ENCODE results near the gene KANK3. TPM values are rescaled to one million over a fixed set of nuclear protein-coding genes. Genes with fewer than 3 reads are reported as not detected.
"Not testable (repeated sequence)": the region's sequence is repeated elsewhere in the genome, so short reads cannot be mapped to it uniquely, and the experiment has no call there.

The KANK3 gene
- total RNA-seq, 4 donors from 2014 or later, result 4.1 to 36.6 (median 24.8) TPM

DNA sequence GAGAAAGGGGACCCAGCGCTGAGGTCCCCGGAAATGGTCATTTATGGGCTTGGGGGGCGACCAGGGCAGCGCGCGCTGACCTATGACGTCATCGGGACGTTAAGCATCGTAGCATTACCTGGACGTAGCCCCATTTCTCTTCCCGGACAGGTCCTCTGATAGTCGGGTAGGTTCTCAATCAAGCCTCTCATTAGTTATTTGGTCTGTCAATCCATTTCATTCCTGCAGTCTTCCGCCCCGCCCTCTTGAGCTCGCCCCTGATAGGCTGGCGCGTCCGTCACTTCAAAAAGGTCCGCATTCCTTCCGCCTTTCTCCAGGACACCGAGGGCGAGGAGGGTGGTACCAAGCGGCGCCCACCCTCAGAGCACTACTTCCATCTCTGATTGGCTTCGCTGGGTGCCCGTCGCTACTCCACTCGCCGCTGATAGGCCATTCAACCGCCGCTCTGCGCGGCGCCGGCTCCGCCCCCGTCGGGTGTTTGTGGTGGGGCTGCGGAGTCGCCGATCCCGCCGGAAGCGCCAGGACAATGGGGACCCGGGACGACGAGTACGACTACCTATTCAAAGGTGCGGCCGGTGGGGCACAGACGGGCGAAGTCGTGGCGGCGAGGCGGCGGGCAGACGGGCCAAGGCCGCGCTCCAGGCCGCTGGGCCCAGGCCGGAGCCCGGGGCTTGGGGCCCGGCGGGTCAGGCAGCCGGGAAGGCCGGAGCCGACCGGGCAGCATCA is 47.0 kb upstream of the KANK3 start, which contains the start of gene RAB11B:
Gene RAB11B (plus strand): TSS at position 470 of the 726 bp plus-strand sequence. CDS start 57 bp downstream, at position 527.
- Histone ChIP-seq H3K27ac (peak within 1 kb of the TSS; percentile 100), H3K4me1 (peaks cover 0 to 17% of the 10 kb centered on the region in 2 donors), H3K4me3 (peak within 1 kb of the TSS; percentile 67 to 100), H3K9me3 (no peaks in the 10 kb centered on the region), H3K36me3 (no peaks in the 10 kb centered on the region), H3K27me3 (no peaks in the 10 kb centered on the region)
- TF ChIP-seq, protein P1, sequence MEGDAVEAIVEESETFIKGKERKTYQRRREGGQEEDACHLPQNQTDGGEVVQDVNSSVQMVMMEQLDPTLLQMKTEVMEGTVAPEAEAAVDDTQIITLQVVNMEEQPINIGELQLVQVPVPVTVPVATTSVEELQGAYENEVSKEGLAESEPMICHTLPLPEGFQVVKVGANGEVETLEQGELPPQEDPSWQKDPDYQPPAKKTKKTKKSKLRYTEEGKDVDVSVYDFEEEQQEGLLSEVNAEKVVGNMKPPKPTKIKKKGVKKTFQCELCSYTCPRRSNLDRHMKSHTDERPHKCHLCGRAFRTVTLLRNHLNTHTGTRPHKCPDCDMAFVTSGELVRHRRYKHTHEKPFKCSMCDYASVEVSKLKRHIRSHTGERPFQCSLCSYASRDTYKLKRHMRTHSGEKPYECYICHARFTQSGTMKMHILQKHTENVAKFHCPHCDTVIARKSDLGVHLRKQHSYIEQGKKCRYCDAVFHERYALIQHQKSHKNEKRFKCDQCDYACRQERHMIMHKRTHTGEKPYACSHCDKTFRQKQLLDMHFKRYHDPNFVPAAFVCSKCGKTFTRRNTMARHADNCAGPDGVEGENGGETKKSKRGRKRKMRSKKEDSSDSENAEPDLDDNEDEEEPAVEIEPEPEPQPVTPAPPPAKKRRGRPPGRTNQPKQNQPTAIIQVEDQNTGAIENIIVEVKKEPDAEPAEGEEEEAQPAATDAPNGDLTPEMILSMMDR (IDR thresholded peaks at IDR 0.05), result no peak
- TF ChIP-seq POLR2A (IDR thresholded peaks at IDR 0.05), result peak; percentile 41 to 83
- peak; percentile 100 for DNase-seq
- intact Hi-C loops (cut with DNase I; ENCODE audit: low total_unique reads), result no loop called here

DNA sequence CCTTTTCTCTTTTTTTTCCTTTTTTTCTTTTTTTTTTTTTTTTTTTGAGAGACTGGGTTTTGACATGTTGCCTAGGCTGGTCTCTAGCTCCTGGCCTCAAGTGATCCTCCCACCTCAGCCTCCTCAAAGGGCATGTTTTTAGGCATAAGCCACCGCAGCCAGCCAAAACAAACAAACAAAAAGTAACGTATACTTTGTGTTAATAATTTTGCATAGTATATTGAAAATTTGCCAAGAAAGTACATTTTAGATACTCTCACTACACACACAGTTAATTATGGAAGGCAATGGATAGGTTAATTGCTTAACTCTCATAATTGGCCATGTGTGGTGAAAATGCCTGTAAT is 45.5 kb upstream of the KANK3 start:
- H3K4me1 ChIP-seq, result peaks cover 0 to 17% of the 10 kb centered on the region in 2 donors
- intact Hi-C loops (cut with DNase I; ENCODE audit: low total_unique reads), result no loop called here
- H3K27ac ChIP-seq, result peak overlapping the region in 1 of 2 donors; percentile 89
- H3K4me3 ChIP-seq, result no peak overlapping the region
- no peaks in the 10 kb centered on the region for H3K9me3 ChIP-seq
- no peak for DNase-seq
- no peaks in the 10 kb centered on the region for H3K36me3 ChIP-seq
- no peaks in the 10 kb centered on the region for H3K27me3 ChIP-seq
- no peak for TF ChIP-seq POLR2A (IDR thresholded peaks at IDR 0.05)
- TF ChIP-seq, protein P1 (IDR thresholded peaks at IDR 0.05), result no peak

DNA sequence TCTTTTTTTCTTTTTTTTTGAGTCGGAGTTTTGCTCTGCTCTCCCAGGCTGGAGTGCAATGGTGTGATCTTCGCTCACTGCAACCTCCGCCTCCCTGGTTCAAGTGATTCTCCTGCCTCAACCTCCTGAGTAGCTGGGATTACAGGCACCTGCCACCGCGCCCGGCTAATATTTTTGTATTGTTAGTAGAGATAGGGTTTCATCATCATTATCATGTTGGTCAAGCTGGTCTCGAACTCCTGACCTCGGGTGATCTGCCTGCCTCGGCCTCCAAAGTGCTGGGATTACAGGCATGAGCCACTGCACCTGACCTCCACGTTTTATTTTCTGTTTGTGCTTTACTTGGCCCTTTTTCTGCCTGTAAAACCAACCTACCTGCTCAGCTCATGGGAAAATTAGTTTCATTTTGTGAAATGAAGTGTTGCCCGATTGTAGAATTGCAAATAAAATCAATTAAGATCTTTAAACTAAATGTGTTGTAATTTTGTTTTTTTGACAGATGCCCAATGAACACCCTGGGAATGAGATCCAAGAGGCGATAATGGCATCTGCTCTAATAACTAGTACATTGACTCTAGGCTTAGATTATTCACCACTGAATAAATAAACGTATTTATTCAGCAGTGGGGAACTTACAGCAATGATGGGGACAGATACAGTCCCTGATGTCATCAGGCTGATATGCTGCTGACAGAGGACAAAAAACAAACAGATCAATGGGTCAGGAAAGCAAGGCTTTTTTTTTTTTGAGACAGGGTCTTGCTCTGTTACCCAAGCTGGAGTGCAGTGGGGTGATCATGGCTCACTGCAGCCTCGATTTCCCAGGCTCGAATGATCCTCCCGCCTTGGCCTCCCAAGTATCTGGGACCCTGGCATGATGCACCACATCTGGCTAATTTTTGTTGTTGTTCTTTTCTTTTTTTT is 44.9 kb upstream of the KANK3 start:
- intact Hi-C loops (cut with DNase I; ENCODE audit: low total_unique reads), result no loop called here
- Histone ChIP-seq H3K9me3 (no peaks in the 10 kb centered on the region), H3K4me3 (no peak overlapping the region), H3K4me1 (peaks cover 0 to 14% of the 10 kb centered on the region in 2 donors), H3K36me3 (no peaks in the 10 kb centered on the region), H3K27ac (no peak overlapping the region), H3K27me3 (no peaks in the 10 kb centered on the region)
- TF ChIP-seq, protein P1 (IDR thresholded peaks at IDR 0.05), result no peak
- TF ChIP-seq POLR2A (IDR thresholded peaks at IDR 0.05), result no peak
- DNase-seq, result no peak

DNA sequence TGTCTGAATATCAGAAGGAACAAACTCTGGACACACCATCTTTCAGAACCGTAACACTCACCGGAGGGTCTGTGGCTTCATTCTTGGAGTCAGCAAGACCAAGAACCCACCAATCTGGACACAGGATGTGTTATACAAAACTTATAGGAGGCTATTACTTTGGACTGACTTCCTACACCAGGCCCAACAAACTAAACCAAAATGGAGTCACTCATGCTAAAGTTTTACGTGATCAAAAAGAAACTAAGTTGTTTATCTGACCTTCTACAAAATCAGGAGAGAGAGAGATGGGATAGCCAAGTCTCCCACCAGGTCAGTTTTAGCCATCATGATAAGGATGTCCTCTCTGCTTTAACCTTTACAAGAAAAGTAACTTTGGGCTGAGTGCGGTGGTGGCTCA is 43.9 kb upstream of the KANK3 start:
- H3K27me3 ChIP-seq, result no peaks in the 10 kb centered on the region
- no peak overlapping the region for H3K27ac ChIP-seq
- TF ChIP-seq, protein P1 (IDR thresholded peaks at IDR 0.05), result no peak
- DNase-seq, result no peak
- no peaks in the 10 kb centered on the region for H3K36me3 ChIP-seq
- H3K4me1 ChIP-seq, result peaks cover 0 to 10% of the 10 kb centered on the region in 2 donors
- intact Hi-C loops (cut with DNase I; ENCODE audit: low total_unique reads), result no loop called here
- no peaks in the 10 kb centered on the region for H3K9me3 ChIP-seq
- no peak overlapping the region for H3K4me3 ChIP-seq

DNA sequence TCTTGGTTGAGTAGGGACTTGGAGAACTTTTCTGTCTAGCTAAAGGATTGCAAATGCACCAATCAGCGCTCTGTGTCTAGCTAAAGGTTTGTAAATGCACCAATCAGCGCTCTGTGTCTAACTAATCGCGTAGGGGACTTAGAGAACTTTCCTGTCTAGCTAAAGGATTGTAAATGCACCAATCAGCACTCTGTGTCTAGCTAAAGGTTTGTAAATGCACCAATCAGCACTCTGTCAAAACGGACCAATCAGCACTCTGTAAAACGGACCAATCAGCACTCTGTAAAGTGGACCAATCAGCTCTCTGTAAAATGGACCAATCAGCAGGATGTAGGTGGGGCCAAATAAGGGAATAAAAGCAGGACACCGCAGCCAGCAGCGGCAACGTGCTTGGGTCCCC is 43.4 kb upstream of the KANK3 start:
- H3K27me3 ChIP-seq; DNase-seq; H3K36me3 ChIP-seq; H3K4me1 ChIP-seq; H3K9me3 ChIP-seq; H3K27ac ChIP-seq; intact Hi-C loops (cut with DNase I; ENCODE audit: low total_unique reads); H3K4me3 ChIP-seq: not testable (repeated sequence)

DNA sequence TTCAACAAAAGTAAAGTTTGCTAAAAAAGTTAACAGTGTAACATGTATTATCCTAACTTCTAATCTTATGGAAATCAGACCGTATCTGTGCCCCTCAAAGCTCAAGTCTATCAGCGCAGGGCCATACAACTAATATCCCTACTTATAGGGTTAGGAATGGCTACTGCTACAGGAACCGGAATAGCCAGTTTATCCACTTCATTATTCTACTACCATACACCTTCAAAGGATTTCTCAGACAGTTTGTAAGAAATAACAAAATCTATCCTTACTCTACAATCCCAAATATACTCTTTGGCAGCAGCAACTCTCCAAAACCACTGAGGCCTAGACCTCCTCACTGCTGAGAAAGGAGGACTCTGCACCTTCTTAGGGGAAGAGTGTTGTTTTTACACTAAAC is 42.5 kb upstream of the KANK3 start:
- H3K36me3 ChIP-seq; H3K27ac ChIP-seq; H3K4me1 ChIP-seq; H3K27me3 ChIP-seq; DNase-seq; H3K4me3 ChIP-seq; intact Hi-C loops (cut with DNase I; ENCODE audit: low total_unique reads); H3K9me3 ChIP-seq: not testable (repeated sequence)

DNA sequence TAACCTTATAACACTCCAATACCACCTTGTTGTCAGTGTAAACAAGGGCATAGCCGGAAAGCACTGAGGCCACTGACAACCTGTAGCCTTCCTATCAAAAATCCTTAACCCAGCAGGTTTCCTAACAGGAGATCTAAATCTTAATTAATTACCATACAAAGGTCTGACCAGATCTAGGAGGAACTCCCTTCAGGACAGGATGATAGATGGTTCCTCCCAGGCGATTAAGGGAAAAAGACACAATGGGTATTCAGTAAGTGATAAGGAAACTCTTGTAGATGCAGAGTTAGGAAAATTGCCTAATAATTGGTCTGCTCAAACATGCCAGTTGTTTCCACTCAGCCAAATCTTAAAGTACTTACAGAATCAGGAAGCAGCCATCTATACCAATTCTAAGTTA is 42.0 kb upstream of the KANK3 start:
- H3K36me3 ChIP-seq; H3K4me1 ChIP-seq; H3K9me3 ChIP-seq; H3K27ac ChIP-seq; DNase-seq; H3K4me3 ChIP-seq; H3K27me3 ChIP-seq; intact Hi-C loops (cut with DNase I; ENCODE audit: low total_unique reads): not testable (repeated sequence)

DNA sequence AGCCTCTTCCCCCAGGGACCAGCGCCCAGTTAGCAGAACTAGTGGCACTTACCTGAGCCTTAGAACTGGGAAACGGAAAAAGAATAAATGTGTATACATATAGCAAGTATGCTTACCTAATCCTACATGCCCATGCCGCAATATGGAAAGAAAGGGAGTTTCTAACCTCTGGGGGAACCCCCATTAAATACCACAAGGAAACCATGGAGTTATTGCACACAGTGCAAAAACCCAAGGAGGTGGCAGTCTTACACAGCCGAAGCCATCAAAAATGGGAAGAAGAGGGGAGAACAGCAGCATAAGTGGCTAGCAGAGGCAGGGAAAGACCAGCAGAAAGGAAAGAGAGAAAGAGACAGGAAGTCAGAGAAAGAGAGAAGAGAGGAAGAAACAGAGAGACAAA is 41.5 kb upstream of the KANK3 start:
- H3K9me3 ChIP-seq; H3K27ac ChIP-seq; H3K4me3 ChIP-seq; H3K36me3 ChIP-seq; H3K4me1 ChIP-seq; DNase-seq; H3K27me3 ChIP-seq; intact Hi-C loops (cut with DNase I; ENCODE audit: low total_unique reads): not testable (repeated sequence)

Data from uterus (tissue), 4 donors.